ENCODE results near the gene RNF111.

The RNF111 gene

DNA sequence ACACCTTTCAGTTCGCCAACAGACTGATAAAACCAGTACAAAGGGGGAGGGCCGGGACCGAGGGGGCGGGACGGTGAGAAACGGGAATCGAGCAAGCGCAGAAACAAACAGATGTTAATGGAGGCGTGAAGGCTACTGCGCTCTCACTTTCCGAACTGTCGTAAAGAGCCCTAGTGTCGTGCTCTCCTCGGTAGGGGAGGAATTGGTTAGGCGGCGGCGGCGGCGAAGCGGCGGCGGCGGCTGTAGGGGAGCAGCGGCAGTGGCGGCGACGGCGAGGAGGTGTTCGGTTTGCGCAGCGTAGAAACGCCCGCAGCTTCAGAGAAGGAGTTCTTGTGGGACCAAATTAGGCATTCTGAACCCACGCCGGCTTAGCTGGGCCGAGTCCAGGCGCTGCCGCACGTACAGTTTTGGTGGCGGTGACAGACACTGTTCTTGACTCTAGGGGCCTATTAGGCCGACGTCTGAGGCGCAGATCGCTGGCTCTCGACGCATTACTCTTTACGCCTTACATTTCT lies at the start of gene RNF111:
RNF111 (plus strand) TSS at position 173 of the 515 bp plus-strand sequence. CDS start 43,160 bp downstream, outside the sequence.
- in situ Hi-C loops (cut with HindIII; ENCODE audit: low pct_ligation_motif_present, low pct_unique_long_range_greater_than_20kb, low sequenced_read_pairs): no loop called here
- DNase-seq: peak; percentile 95

GRCh38 chr15:58947179-58947578 lies 40.3 kb upstream of the RNF111 start:
- in situ Hi-C loops (cut with HindIII; ENCODE audit: low pct_ligation_motif_present, low pct_unique_long_range_greater_than_20kb, low sequenced_read_pairs): no loop called here
- no peak for DNase-seq

- DNase-seq: no peak
- in situ Hi-C loops (cut with HindIII; ENCODE audit: low pct_ligation_motif_present, low pct_unique_long_range_greater_than_20kb, low sequenced_read_pairs): no loop called here
Measured at GRCh38 chr15:58951388-58952007, 36.0 kb upstream of the RNF111 start.

- no peak for DNase-seq
- in situ Hi-C loops (cut with HindIII; ENCODE audit: low pct_ligation_motif_present, low pct_unique_long_range_greater_than_20kb, low sequenced_read_pairs): no loop called here
Measured at GRCh38 chr15:58952751-58953150, 34.7 kb upstream of the RNF111 start.

DNA sequence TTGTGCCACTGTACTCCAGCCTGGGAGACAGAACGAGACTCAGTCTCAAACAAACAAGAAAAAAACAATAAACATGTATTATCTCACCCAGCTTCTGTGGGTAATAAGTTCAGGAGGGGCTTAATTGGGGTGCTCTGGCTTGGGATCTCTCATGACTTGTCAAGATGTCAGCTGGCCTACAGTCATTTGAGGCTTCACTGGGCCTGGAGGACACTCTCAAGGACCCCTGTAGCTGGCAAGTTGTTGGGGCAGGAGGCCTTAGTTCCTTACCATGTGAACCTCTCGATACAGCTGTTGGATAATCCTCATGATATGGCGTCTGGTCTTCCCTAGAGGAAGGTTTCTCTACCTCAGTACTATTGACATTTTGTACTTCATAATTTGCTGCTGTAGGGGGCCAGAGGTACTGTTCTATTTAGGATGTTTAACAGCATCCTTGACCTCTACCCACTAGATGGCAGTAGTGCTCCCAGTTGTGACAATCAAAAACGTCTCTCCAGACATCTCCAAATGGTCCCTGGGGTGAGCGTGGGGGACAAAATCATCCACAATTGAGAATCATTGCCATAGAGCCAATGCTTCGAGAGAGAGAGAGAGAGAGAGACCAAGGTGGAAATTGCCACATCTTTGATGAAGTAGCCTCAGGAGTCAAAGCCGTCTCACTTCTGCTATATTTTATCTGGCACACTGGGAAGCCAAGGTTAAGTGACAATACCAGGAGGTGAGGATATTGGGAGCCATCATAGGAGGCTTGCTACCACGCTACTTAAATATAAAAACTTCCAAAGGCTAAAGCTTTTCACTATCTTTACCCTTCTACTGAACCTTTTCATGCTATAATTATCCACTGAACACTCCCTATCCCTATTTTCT lies 30.1 kb upstream of the RNF111 start:
- peak; percentile 68 for DNase-seq
- in situ Hi-C loops (cut with HindIII; ENCODE audit: low pct_ligation_motif_present, low pct_unique_long_range_greater_than_20kb, low sequenced_read_pairs): no loop called here

- in situ Hi-C loops (cut with HindIII; ENCODE audit: low pct_ligation_motif_present, low pct_unique_long_range_greater_than_20kb, low sequenced_read_pairs): no loop called here
- DNase-seq: no peak
Measured at GRCh38 chr15:58958811-58959210, 28.7 kb upstream of the RNF111 start.

- no peak for DNase-seq
- in situ Hi-C loops (cut with HindIII; ENCODE audit: low pct_ligation_motif_present, low pct_unique_long_range_greater_than_20kb, low sequenced_read_pairs): no loop called here
Measured at GRCh38 chr15:58962136-58962535, 25.3 kb upstream of the RNF111 start.

GRCh38 chr15:58962662-58963565 lies 24.5 kb upstream of the RNF111 start:
- DNase-seq: no peak
- in situ Hi-C loops (cut with HindIII; ENCODE audit: low pct_ligation_motif_present, low pct_unique_long_range_greater_than_20kb, low sequenced_read_pairs): no loop called here

DNA sequence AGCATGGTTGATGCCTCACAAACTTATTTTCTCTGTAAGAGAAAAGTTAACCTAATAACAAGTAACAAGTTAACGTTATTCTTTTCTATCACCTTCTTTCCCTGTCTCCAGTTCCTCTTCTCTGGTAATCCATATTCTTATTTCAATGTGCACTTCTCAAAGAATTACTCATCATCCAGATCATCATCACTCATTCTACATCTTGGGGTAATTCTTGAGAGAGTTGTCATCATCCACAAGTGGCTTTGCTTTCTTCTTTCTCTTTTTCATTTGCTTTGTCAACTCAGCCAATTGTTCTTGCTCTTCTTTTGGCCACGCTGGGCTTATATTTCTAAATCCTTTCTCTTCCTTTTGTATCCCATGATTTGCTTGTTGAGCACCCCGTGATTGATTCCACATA lies 20.8 kb upstream of the RNF111 start:
- in situ Hi-C loops (cut with HindIII; ENCODE audit: low pct_ligation_motif_present, low pct_unique_long_range_greater_than_20kb, low sequenced_read_pairs): no loop called here
- no peak for DNase-seq

DNA sequence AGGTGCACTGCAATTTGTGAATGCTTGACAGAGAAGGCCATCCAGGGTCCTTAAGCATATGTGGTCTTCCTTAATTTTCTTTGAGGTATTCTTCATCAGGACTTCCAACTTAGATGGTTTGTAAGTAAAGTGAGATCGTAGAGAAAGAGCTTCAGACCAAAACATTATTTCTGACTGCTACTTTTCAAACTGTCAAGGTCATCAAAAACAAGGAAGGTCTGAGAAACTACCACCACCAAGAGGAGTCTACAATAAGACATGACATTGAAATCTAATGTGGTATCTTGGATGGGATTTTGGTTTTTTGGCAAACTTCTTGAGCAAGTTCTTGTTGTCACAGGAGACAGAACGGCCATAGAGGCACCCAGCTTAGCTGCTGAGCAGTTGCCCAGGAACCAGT lies 20.0 kb upstream of the RNF111 start:
- in situ Hi-C loops (cut with HindIII; ENCODE audit: low pct_ligation_motif_present, low pct_unique_long_range_greater_than_20kb, low sequenced_read_pairs): no loop called here
- no peak for DNase-seq

DNA sequence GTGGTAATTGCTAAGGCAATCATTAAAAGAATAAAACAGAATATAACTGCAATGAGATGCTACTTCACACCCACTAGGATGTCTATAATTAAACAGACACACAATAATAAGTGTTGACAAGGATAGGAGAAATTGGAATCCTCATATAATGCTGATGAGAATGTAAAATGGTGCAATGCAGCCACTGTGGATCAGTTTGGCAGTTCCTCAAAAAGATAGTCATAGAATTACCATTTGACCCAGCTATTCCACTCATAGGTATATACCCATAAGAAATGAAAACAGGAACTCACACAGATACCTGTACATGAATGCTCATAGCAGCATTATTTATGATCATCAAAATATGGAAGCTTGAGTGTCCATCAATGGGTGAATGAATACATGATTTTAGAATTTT lies 9.6 kb upstream of the RNF111 start:
- no peak for DNase-seq
- in situ Hi-C loops (cut with HindIII; ENCODE audit: low pct_ligation_motif_present, low pct_unique_long_range_greater_than_20kb, low sequenced_read_pairs): no loop called here

GRCh38 chr15:58980351-58980939 lies 7.0 kb upstream of the RNF111 start:
- peak; percentile 56 for DNase-seq
- in situ Hi-C loops (cut with HindIII; ENCODE audit: low pct_ligation_motif_present, low pct_unique_long_range_greater_than_20kb, low sequenced_read_pairs): no loop called here

- in situ Hi-C loops (cut with HindIII; ENCODE audit: low pct_ligation_motif_present, low pct_unique_long_range_greater_than_20kb, low sequenced_read_pairs): no loop called here
- DNase-seq: peak; percentile 13
Measured at GRCh38 chr15:58981808-58982475, 5.5 kb upstream of the RNF111 start.

DNA sequence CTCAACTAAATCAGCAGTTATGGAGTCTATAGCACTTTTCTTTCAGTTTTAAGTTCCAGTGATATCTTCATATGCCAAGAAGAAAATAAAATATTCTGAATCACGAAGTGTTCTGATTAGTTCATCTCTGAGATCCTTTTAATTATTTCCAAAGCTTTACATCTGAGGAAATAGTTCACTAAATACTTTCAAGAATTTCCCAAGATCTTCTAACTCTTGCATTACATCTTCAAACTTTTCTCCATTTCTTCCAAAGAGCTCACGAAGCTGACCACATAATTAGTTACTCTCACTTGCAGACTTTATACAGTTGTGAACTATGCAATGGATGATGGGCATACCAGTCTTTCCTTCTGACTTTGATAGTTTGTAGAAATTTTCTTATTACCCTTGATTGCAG lies 4.2 kb upstream of the RNF111 start:
- in situ Hi-C loops (cut with HindIII; ENCODE audit: low pct_ligation_motif_present, low pct_unique_long_range_greater_than_20kb, low sequenced_read_pairs): no loop called here

GRCh38 chr15:58985443-58985842 lies 2.0 kb upstream of the RNF111 start:
- in situ Hi-C loops (cut with HindIII; ENCODE audit: low pct_ligation_motif_present, low pct_unique_long_range_greater_than_20kb, low sequenced_read_pairs): no loop called here

More for the DNA sequence above, 4.2 kb upstream of the RNF111 start:
- DNase-seq: no peak

DNA sequence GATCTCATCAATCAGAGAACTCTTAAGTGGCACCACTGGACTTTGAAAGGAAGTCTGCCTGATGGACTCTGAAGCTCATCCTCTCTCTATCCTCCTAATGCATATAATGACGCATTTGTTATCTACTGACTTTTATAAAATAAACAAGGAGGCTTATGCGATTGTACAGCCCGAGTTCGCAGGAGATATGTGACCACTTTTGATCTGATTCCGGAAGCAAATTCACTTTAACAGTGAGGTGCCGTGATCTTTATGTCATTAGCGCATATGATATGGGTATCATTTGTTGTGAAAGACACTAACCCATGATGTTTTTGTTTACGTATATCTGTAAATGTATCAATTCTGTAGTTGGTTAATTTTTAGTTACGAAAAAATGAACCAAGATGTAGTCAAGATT lies 427 bp upstream of the RNF111 start:
- in situ Hi-C loops (cut with HindIII; ENCODE audit: low pct_ligation_motif_present, low pct_unique_long_range_greater_than_20kb, low sequenced_read_pairs): no loop called here
- peak; percentile 9 for DNase-seq

More at GRCh38 chr15:58985443-58985842, 2.0 kb upstream of the RNF111 start:
- no peak for DNase-seq

GRCh38 chr15:58988006-58988785 lies 733 bp downstream of the RNF111 start:
- DNase-seq: peak; percentile 58
- in situ Hi-C loops (cut with HindIII; ENCODE audit: low pct_ligation_motif_present, low pct_unique_long_range_greater_than_20kb, low sequenced_read_pairs): no loop called here

Measured in ACHN (cell line).